Uterus (tissue), 4 donors: ENCODE measurements around the gene PDE4D. TPM values are rescaled to one million over a fixed set of nuclear protein-coding genes. Genes with fewer than 3 reads are reported as not detected.

Experiments
- DNase-seq, 2 donors: peaks; one replicate each; pipeline ENCODE4 v3.0.0-alpha.2; 2019 to 2020
- H3K27ac ChIP-seq, 2 donors: fragments of 200-600 bp; sonication (generic); 1 replicate in 1 of 2; 2 replicates in 1 of 2; pipeline ENCODE4 v1.5.1; 2016 to 2018
- H3K27me3 ChIP-seq, 2 donors: fragments of 200-600 bp; sonication (generic); one replicate each; pipeline ENCODE4 v1.5.1; 2018 to 2019; ENCODE audit warnings: control low read depth in 1 of 2
- H3K36me3 ChIP-seq, 2 donors: fragments of 200-600 bp; sonication (generic); one replicate each; pipeline ENCODE4 v1.5.1; 2019; ENCODE audit warnings: control low read depth in 1 of 2
- H3K4me1 ChIP-seq, 2 donors: fragments of 200-600 bp; sonication (generic); one replicate each; pipeline ENCODE4 v1.5.1; 2018 to 2019; ENCODE audit warnings: control low read depth in 1 of 2
- H3K4me3 ChIP-seq, 2 donors: fragments of 200-600 bp; sonication (generic); 1 replicate in 1 of 2; 2 replicates in 1 of 2; pipeline ENCODE4 v1.5.1; 2018 to 2019; ENCODE audit warnings: mild to moderate bottlenecking in 1 of 2
- H3K9me3 ChIP-seq, 2 donors: fragments of 200-600 bp; sonication (generic); one replicate each; pipeline ENCODE4 v1.5.1; 2019; ENCODE audit warnings: control low read depth in 1 of 2
- CTCF ChIP-seq, 4 experiments: fragments of 200-600 bp in 2 of 4; fragments of 450-650 bp in 2 of 4; sonication (generic) in 2 of 4; IDR thresholded peaks; one replicate each; pipeline ENCODE4 v1.5.1; 2016 to 2019; ENCODE audit warnings: antibody characterized with exemption in 4 of 4, mild to moderate bottlenecking in 2 of 4, moderate library complexity in 1 of 4
- POLR2A ChIP-seq, 2 donors: fragments of 450-650 bp; IDR thresholded peaks; one replicate each; pipeline ENCODE4 v1.6.1; 2016; ENCODE audit warnings: antibody characterized with exemption in 2 of 2, mild to moderate bottlenecking in 1 of 2, moderate library complexity in 1 of 2
- intact Hi-C: fragments of 100-400 bp; cut with DNase I; formaldehyde crosslinking; loops from one replicate; pipeline ENCODE4 v1.15.1; 2023; ENCODE audit warnings: low total_unique reads
- total RNA-seq, 4 donors: library from RNA; depleted of rRNA in 3 of 4; stranded (reverse); fragments of >200 nt in 3 of 4; gene quantifications; one replicate each; pipeline versions ENCODE4 v1.1.0 to v1.2.4, GENCODE V29; 2014 to 2023
- donor health status: DM: yes; HTN: yes; CAD: no.

The PDE4D gene
- total RNA-seq, 4 donors from 2014 or later, result 27.1 to 77.0 (median 45.8) TPM

GRCh38 chr5:59604111-59604510 is 289.4 kb downstream of the PDE4D start:
- intact Hi-C loops, result no loop called here
- DNase-seq, result no peak
- Histone ChIP-seq H3K36me3 (no peaks in the 10 kb centered on the region), H3K27ac (no peak overlapping the region), H3K4me1 (no peaks in the 10 kb centered on the region), H3K27me3 (no peaks in the 10 kb centered on the region), H3K4me3 (no peak overlapping the region), H3K9me3 (no peaks in the 10 kb centered on the region)
- TF ChIP-seq POLR2A (IDR thresholded peaks at IDR 0.05), result no peak
- no peak for TF ChIP-seq CTCF (IDR thresholded peaks at IDR 0.05)

GRCh38 chr5:59600998-59601397 is 292.5 kb downstream of the PDE4D start:
- intact Hi-C loops, result no loop called here

GRCh38 chr5:59600153-59600552 is 293.4 kb downstream of the PDE4D start:
- no peaks in the 10 kb centered on the region for H3K36me3 ChIP-seq
- H3K27ac ChIP-seq, result no peak overlapping the region
- H3K4me3 ChIP-seq, result no peak overlapping the region
- H3K9me3 ChIP-seq, result no peaks in the 10 kb centered on the region
- TF ChIP-seq CTCF (IDR thresholded peaks at IDR 0.05), result no peak
- TF ChIP-seq POLR2A (IDR thresholded peaks at IDR 0.05), result no peak
- H3K27me3 ChIP-seq, result no peaks in the 10 kb centered on the region
- intact Hi-C loops, result no loop called here
- DNase-seq, result no peak
- no peaks in the 10 kb centered on the region for H3K4me1 ChIP-seq

More at GRCh38 chr5:59600998-59601397, 292.5 kb downstream of the PDE4D start:
- Histone ChIP-seq H3K4me3 (no peak overlapping the region), H3K4me1 (no peaks in the 10 kb centered on the region), H3K36me3 (no peaks in the 10 kb centered on the region), H3K27ac (no peak overlapping the region), H3K27me3 (no peaks in the 10 kb centered on the region), H3K9me3 (no peaks in the 10 kb centered on the region)
- no peak for DNase-seq
- TF ChIP-seq POLR2A (IDR thresholded peaks at IDR 0.05) (no peak), CTCF (IDR thresholded peaks at IDR 0.05) (no peak)

- no peaks in the 10 kb centered on the region for H3K4me1 ChIP-seq
- no peak overlapping the region for H3K4me3 ChIP-seq
- DNase-seq, result no peak
- H3K36me3 ChIP-seq, result no peaks in the 10 kb centered on the region
- no peaks in the 10 kb centered on the region for H3K9me3 ChIP-seq
- TF ChIP-seq POLR2A (IDR thresholded peaks at IDR 0.05) (no peak), CTCF (IDR thresholded peaks at IDR 0.05) (no peak)
- no peak overlapping the region for H3K27ac ChIP-seq
- intact Hi-C loops, result no loop called here
- no peaks in the 10 kb centered on the region for H3K27me3 ChIP-seq
Observed at GRCh38 chr5:59599729-59600128, 293.8 kb downstream of the PDE4D start.

- no peaks in the 10 kb centered on the region for H3K9me3 ChIP-seq
- intact Hi-C loops, result no loop called here
- DNase-seq, result no peak
- H3K4me3 ChIP-seq, result no peak overlapping the region
- no peak overlapping the region for H3K27ac ChIP-seq
- H3K27me3 ChIP-seq, result no peaks in the 10 kb centered on the region
- H3K4me1 ChIP-seq, result no peaks in the 10 kb centered on the region
- no peaks in the 10 kb centered on the region for H3K36me3 ChIP-seq
- TF ChIP-seq CTCF (IDR thresholded peaks at IDR 0.05), result no peak
- no peak for TF ChIP-seq POLR2A (IDR thresholded peaks at IDR 0.05)
Observed at GRCh38 chr5:59598547-59598874, 295.0 kb downstream of the PDE4D start.
